Retinal pigment epithelial cell (primary cell): Measurements from ENCODE around the gene TOX4.

Experiments used
- DNase-seq: peaks from one replicate; pipeline ENCODE4 v3.0.0-alpha.2; 2010; ENCODE audit warnings: low read depth
- H3K4me3 ChIP-seq: 2 replicates; pipeline ENCODE4 v1.5.1; 2011; ENCODE audit warnings: mild to moderate bottlenecking, low read length, control low read depth, moderate library complexity
- CTCF ChIP-seq: conservative IDR thresholded peaks from 2 replicates; pipeline ENCODE4 v1.5.1; 2011; ENCODE audit warnings: low read depth, low read length, control low read depth, inconsistent platforms

The TOX4 gene

GRCh38 chr14:21476523-21476924, 471 bp upstream of the TOX4 start:
- H3K4me3 ChIP-seq: peak overlapping the region; percentile 99
- no peak for DNase-seq
- TF ChIP-seq CTCF: no peak

GRCh38 chr14:21486640-21487087, 9.7 kb downstream of the TOX4 start:
- H3K4me3 ChIP-seq: no peak overlapping the region
- TF ChIP-seq CTCF: no peak
- DNase-seq: no peak

- H3K4me3 ChIP-seq: no peak overlapping the region
- DNase-seq: no peak
- TF ChIP-seq CTCF: no peak
Observed at GRCh38 chr14:21494902-21495762, 18.1 kb downstream of the TOX4 start.

- H3K4me3 ChIP-seq: no peak overlapping the region
- no peak for TF ChIP-seq CTCF
- DNase-seq: no peak
Observed at GRCh38 chr14:21496453-21496852, 19.5 kb downstream of the TOX4 start.

- no peak overlapping the region for H3K4me3 ChIP-seq
- no peak for DNase-seq
- TF ChIP-seq CTCF: peak; percentile 49
Observed at GRCh38 chr14:21498540-21499526, 21.8 kb downstream of the TOX4 start.

GRCh38 chr14:21501568-21501967, 24.6 kb downstream of the TOX4 start:
- no peak overlapping the region for H3K4me3 ChIP-seq

More at GRCh38 chr14:21501568-21501967, 24.6 kb downstream of the TOX4 start:
- TF ChIP-seq CTCF: no peak
- DNase-seq: no peak
